Cardiac septum (tissue), 1 donor: ENCODE data around the gene PIGR. TPM values are rescaled to one million over a fixed set of nuclear protein-coding genes. Genes with fewer than 3 reads are reported as not detected.
"Not testable (repeated sequence)": the region's sequence is repeated elsewhere in the genome, so short reads cannot be mapped to it uniquely, and the experiment has no call there.

ENCODE experiments used
- DNase-seq: peaks from one replicate; pipeline ENCODE4 v3.0.0-alpha.2; 2020; ENCODE audit warnings: low spot score
- intact Hi-C: fragments of 100-400 bp; cut with DNase I; formaldehyde crosslinking; loops from one replicate; pipeline ENCODE4 v1.14.0; 2022
- total RNA-seq: library from RNA; stranded (reverse); fragmentation: NEBNext Ultra II Directional; extraction: Animal tissue kit (Norgen Biotek cat#: 25700); gene quantifications from one replicate; pipeline ENCODE4 v1.2.1, GENCODE V29; 2021
- donor health status: DM: no; HTN: no; CAD: no.

Gene PIGR
- total RNA-seq, 1 donor from 2014 or later: 0.22 TPM

- DNase-seq: no peak
- intact Hi-C loops: no loop called here
These were observed 5.7 kb downstream of the PIGR start for GRCh38 chr1:206940588-206940936.

GRCh38 chr1:206939841-206940587 lies 6.3 kb downstream of the PIGR start:
- intact Hi-C loops: no loop called here
- DNase-seq: no peak

- DNase-seq: no peak
These were observed 7.1 kb downstream of the PIGR start for GRCh38 chr1:206939131-206939530.

GRCh38 chr1:206937425-206937824 lies 8.8 kb downstream of the PIGR start:
- DNase-seq: no peak
- intact Hi-C loops: no loop called here

More at GRCh38 chr1:206939131-206939530, 7.1 kb downstream of the PIGR start:
- intact Hi-C loops: no loop called here

- intact Hi-C loops: loop anchor here (2.0 kb wide), 1 partner anchor 47 kb away; no protein-coding TSS in a partner anchor
- no peak for DNase-seq
These were observed 10.7 kb downstream of the PIGR start for GRCh38 chr1:206935491-206936067.

GRCh38 chr1:206933333-206933945 lies 12.8 kb downstream of the PIGR start:
- no peak for DNase-seq

GRCh38 chr1:206932177-206932576 lies 14.1 kb downstream of the PIGR start:
- intact Hi-C loops: no loop called here
- DNase-seq: no peak

More at GRCh38 chr1:206933333-206933945, 12.8 kb downstream of the PIGR start:
- intact Hi-C loops: no loop called here

GRCh38 chr1:206931709-206932108 lies 14.6 kb downstream of the PIGR start:
- DNase-seq: no peak
- intact Hi-C loops: no loop called here

- intact Hi-C loops: no loop called here
- no peak for DNase-seq
These were observed 16.0 kb downstream of the PIGR start for GRCh38 chr1:206930210-206930798.

GRCh38 chr1:206929524-206929923 lies 16.7 kb downstream of the PIGR start:
- DNase-seq: no peak
- intact Hi-C loops: loop anchor here (10.0 kb wide), 1 partner anchor 145 kb away; no protein-coding TSS in a partner anchor

- intact Hi-C loops: loop anchor here (10.0 kb wide), 1 partner anchor 149 kb away; no protein-coding TSS in a partner anchor
- no peak for DNase-seq
These were observed 20.0 kb downstream of the PIGR start for GRCh38 chr1:206926286-206926685.

- no peak for DNase-seq
- intact Hi-C loops: loop anchor here (10.0 kb wide), 1 partner anchor 150 kb away; no protein-coding TSS in a partner anchor
These were observed 21.0 kb downstream of the PIGR start for GRCh38 chr1:206925106-206925736.

GRCh38 chr1:206924592-206925105 lies 21.6 kb downstream of the PIGR start:
- DNase-seq: no peak

GRCh38 chr1:206923961-206924557 lies 22.2 kb downstream of the PIGR start:
- DNase-seq: not testable (repeated sequence)
- intact Hi-C loops: loop anchor here (10.0 kb wide), 1 partner anchor 151 kb away; no protein-coding TSS in a partner anchor

More at GRCh38 chr1:206924592-206925105, 21.6 kb downstream of the PIGR start:
- intact Hi-C loops: loop anchor here (10.0 kb wide), 1 partner anchor 150 kb away; no protein-coding TSS in a partner anchor

GRCh38 chr1:206923009-206923960 lies 23.0 kb downstream of the PIGR start:
- intact Hi-C loops: loop anchor here (10.0 kb wide), 1 partner anchor 152 kb away; no protein-coding TSS in a partner anchor
- DNase-seq: no peak

- DNase-seq: no peak
- intact Hi-C loops: loop anchor here (10.0 kb wide), 1 partner anchor 152 kb away; no protein-coding TSS in a partner anchor
These were observed 23.7 kb downstream of the PIGR start for GRCh38 chr1:206922524-206922923.

GRCh38 chr1:206921772-206922265 lies 24.4 kb downstream of the PIGR start, which contains the start of gene FCMR:
Gene FCMR (minus strand): TSS chr1:206921941. CDS start chr1:206921854, 87 bp downstream.
- DNase-seq: no peak

More at GRCh38 chr1:206921772-206922265, 24.4 kb downstream of the PIGR start, which contains the start of gene FCMR:
- intact Hi-C loops: loop anchor here (10.0 kb wide), 1 partner anchor 153 kb away; no protein-coding TSS in a partner anchor
